ENCODE data around the gene HUWE1.

GRCh38 chrX:53659039-53659438, 27.5 kb downstream of the HUWE1 start:
- TF ChIP-seq CTCF (IDR thresholded peaks at IDR 0.05; ENCODE audit: low read depth, low read length) (no peak), EZH2phosphoT487 (IDR thresholded peaks at IDR 0.05; ENCODE audit: low read depth) (no peak)

Measured in OCI-LY3 (cell line).